ENCODE results near the gene CFAP46.

CFAP46 gene

DNA sequence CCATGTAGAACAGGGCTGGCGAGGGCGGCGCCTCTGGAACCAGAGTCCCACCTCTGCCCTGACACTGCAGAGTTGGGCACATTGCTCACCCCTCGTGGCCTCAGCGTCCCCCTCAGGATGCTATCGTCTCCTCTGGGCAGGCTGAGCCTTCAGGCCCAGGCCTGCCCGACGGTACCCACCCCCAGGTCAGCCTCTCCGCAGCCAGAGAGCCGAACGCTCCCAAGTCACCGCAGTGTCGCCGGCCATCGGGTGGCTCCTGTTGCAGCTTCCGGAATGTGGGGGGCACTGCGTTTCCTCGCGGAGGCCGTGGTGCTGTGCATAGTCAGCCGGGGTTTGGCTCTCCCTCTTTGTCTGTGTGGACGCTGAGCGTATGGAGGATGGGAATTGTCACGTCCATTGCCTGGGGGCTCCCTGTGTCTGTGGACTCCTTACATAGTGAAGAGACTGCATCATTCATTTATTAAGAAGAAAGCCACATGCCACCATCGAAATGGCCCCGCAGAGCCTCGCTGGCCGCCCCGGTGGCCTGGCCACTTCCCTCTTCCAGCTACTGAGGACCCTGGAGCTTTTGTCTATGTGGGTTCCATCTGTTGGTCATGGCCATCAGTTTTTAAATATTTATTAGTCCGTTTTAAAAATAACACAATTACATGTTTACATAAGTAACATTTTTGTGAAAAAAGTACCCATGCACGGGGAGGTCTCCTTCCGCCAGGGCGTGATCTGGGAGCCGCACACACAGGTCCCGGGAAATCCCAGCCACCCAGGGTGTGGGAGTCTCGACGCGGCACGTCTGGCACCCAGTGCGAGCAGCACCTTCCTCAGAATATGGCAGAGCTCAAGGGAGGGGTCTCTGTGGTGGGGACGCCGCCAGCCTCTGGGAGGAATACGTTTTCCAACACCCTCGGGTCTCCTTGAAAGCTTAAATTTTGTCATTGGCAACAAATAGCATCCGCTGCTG is 172.0 kb downstream of the CFAP46 start:
- no peak for DNase-seq (ENCODE audit: low spot score)

- no peak for DNase-seq (ENCODE audit: low spot score)
These were observed 173.8 kb downstream of the CFAP46 start for GRCh38 chr10:132768346-132769248.

GRCh38 chr10:132766291-132766690 is 176.1 kb downstream of the CFAP46 start:
- no peak for DNase-seq (ENCODE audit: low spot score)

GRCh38 chr10:132765435-132765834 is 176.9 kb downstream of the CFAP46 start:
- no peak for DNase-seq (ENCODE audit: low spot score)

- no peak for DNase-seq (ENCODE audit: low spot score)
These were observed 178.3 kb downstream of the CFAP46 start for GRCh38 chr10:132764108-132764507.

DNA sequence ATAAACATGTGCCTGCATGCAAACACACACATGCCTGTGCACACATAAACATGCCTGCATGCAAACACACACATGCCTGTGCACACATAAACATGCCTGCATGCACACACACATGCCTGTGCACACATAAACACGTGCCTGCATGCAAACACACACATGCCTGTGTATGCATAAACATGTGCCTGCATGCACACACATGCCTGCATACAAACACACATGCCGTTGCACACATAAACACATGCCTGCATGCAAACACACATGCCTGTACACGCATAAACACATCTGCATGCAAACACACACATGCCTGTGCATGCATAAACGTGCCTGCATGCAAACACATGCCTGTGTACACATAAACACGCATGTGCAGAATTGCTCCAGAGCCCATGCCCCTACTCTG is 178.8 kb downstream of the CFAP46 start:
- DNase-seq (ENCODE audit: low spot score) = no peak

GRCh38 chr10:132762267-132762666 is 180.1 kb downstream of the CFAP46 start:
- peak; percentile 1 for DNase-seq (ENCODE audit: low spot score)

DNA sequence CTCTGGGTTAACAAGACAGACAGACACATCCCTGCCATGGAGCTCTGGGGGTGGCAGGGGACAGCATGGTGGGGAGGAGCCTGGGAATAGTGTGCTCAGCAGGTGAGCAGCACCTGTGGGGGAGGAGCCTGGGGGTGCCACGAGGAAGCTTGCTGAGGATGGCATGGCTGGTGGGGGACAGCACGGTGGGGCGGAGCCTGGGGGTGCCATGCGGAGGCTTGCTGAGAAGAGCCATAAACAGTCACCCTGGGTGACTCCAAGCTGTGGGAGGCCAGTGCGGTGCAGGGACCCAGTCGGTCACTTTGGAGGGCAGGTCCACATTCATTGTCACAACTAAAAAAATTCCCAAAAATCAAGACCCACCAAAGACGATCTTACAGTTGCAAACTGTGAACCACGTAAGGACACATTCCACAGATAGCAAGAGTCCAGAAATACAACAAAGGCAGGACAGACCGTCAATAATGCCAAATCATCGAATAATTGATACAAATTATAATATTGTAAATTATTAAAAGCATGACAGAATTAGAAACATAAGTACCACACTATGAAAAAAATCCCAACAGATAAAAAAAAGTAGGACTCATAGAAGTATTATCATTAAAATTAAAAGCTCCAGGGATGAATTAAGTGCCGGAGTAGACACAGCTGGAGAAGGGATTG is 180.8 kb downstream of the CFAP46 start:
- DNase-seq (ENCODE audit: low spot score) = no peak

DNA sequence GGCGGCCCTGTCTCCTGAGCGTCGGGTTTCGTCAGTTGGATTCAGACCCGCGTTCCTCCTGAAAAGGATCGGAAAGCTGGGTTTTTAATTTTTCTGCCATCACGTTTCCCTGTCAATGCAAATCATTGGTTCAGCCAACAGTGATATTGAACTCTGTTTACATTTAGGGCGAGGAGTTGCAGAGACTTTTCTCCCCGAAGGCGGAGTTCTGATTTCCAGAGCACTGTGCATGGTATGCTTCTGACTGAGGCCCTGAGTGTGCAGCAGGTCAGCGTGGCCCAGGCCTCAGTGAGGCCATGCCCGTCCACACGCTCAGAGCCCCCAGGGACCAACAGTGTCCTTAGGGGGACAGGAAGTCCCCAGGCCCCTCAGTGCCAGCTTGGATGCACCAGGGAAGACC is 183.5 kb downstream of the CFAP46 start:
- no peak for DNase-seq (ENCODE audit: low spot score)

Measured in SW480 (cell line).